HG02623 (cell line): ENCODE measurements around the gene CRYAB.
A peak's percentile ranks its signal among the peaks of the same experiment; 100 is the strongest.

Experiments
- ATAC-seq: cut with Tn5 transposase; IDR thresholded peaks from one replicate; pipeline ENCODE4 v1.9.1; 2021; ENCODE audit warnings: moderate library complexity; ENCODE audit not compliant: unreplicated experiment

CRYAB gene, protein sequence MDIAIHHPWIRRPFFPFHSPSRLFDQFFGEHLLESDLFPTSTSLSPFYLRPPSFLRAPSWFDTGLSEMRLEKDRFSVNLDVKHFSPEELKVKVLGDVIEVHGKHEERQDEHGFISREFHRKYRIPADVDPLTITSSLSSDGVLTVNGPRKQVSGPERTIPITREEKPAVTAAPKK

DNA sequence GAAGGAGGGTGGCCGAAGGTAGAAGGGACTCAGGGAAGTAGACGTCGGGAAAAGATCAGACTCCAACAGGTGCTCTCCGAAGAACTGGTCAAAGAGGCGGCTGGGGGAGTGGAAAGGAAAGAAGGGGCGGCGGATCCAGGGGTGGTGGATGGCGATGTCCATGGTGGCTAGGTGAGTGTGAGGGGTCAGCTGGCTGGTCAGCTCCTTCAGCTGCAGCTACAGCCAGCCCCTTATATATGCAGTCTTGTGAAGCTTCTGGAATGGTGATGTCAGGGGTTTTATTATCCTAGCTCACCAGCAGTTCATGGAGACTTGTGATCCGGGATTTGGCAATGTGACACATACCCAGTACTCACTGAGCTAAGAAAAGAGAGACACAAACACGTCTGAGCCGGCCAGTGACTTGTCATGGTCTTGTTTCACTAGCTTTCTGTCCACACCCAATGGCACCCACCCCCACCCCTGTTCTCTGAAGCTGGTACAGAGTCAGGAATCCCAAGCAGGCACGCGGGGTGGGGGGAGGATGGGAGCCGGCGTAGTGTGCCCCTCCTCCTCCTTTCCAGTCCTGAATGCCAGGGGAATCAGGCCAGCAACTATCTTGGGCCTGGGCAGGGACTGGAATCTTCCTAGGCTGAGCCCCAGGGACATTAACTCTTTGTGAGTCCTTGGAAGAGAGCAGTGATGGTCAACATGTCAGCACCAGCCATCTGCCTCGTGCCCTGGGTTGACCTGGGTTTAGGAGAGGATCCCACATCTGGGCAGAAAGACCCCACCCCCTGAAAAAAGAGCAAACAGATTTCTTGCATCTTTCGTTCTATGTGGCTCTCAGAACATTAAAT lies at the start of gene CRYAB:
Gene CRYAB, minus strand, starts transcription at position 208 of the 839 bp plus-strand sequence. Its CDS starts 46 bp downstream, at position 162.
- ATAC-seq: no peak

DNA sequence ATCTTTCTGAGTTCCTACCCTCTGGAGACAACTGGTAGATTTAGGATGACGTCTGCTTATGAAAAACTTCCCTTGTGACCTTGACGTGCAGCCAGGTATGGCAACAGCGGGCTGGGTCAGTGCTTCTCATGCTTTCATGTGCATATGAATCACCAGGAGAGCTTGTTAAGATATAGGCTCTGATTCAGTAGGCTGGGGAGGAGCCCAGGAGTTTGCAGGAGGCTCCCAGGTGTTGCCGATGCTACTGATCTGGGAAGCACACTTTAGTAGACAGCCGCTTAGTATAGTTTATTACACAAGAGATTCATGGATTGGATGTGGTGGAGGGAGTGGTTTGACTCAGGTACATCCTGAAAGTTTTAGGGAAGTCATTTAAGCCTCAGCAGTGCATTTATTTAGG lies 49.3 kb upstream of the CRYAB start:
- no peak for ATAC-seq

DNA sequence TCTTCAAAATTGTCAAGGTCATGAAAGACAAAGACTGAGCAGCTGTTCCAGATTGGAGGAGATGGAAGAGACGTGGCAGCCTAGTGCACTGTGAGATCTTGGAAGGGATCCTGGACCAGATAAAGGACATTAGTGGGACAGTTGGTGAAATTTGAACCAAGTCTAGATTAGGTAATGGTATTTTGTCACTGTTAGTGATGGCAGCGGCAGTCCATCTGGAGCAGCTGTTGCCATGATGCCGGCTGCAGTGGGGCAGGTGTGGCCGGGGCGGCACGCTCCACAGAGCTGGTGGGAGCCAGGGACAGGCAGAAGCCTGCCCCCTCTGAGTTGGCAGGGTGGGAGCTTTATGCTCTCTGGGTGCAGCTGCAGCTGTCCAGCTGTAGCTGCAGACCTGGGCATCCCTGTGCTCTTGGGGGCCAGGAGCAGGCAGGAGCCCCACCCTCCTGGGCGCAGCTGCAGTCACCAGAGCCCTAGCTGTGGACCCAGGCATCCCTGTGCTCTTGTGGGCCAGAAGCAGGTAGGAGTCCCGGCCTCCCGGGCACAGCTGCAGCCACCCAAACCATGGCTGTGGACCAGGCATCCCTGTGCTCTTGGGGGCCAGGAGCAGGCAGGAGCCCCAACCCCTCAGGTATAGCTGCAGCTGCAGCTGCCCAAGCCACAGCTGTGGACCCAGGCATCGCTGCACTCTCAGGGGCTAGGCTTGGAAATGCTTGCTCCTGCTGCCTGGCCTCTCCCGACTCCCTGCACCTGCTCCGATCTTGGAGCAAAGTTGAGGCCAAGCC lies 46.3 kb upstream of the CRYAB start:
- ATAC-seq: no peak

DNA sequence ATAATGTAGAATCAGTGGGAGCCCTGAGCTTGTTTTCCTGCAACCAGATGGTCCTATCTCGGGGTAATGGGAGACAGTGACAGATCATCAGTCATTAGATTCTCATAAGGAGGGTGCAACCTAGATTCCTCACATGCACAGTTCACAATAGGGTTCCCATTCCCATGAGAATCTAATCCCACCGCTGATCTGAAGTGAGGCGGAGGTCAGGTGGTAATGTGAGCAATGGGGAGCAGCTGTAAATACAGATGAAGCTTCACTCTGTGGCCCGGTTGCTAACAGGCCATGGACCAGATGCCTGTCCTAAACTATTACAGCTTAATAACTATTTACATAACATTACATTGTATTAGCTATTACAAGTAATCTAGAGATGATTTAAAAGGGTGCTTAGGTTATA lies 42.6 kb upstream of the CRYAB start:
- no peak for ATAC-seq

DNA sequence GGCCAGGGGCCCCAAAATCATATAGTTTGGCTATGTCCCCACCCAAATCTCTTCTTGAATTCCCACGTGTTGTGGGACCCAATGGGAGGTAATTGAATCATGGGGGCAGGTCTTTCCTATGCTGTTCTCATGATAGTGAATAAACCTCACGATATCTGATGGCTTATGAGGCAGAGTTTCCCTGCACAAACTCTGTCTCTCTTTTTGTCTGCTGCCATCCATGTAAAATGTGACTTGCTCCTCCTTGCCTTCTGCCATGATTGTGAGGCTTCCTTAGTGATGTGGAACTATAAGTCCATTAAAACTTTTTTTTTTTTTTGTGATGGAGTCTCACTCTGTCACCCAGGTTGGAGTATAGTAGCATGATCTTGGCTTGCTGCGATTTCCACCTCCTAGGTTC lies 40.0 kb upstream of the CRYAB start:
- no peak for ATAC-seq

DNA sequence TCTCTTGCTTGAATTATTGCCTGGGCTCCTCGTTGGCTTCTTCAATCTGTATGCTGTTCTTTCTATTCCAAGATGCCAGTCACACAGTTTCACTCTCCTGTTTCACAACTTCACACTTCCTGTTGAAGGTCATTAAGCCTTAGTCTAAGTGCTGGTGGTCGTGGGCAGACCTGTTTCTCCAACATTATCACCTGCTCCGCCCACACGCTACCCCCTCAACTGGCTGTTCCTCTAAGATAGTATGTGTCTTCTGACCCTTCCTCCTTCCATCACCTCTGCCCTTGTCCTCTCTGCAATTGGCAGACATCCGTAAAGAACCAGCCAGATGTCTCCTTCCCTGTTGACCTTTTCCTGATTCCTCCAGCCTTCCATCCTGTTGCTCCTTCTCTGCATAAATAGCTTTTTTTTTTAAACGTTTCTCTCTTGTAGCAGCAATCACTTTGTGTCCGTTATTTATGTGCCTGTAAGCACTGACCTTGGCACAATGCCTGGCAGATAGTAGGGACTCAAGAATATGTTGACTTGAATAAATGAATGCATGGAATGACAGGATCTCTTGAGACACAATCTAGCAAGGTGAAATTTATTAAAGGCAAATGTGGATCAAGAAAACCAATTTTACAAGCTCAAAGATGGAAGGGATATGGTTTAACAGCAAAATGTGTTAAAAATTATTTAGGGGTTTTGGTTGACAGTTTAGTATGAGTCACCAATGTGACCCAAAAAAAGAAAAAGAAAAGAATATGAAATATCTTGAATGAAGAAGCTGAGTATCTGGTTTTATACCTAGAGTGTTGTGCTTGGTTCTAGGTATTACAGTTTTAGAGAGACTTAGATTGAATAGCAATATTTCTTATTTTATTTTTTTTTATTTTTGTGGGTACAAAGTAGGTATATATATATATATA lies 38.2 kb upstream of the CRYAB start:
- ATAC-seq: no peak

DNA sequence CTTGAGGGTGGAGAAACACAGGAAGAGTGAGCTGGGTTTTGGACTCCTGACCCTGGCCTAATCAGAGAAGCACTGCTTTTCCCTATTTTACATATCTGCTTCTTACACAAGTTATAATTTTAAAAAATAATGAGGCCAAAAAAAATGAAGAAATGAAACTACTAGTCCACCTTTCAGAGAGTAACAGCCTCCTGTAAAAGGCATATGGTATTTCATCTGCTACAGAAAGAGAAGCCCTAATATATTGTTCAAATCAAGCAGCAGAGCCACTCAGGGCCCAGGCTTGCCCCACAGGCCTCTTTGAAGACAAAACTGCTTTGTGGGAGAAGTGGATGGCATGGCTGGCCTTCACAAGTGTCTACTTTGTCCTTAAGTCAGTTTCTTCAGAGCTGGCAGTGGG lies 35.6 kb upstream of the CRYAB start:
- no peak for ATAC-seq

DNA sequence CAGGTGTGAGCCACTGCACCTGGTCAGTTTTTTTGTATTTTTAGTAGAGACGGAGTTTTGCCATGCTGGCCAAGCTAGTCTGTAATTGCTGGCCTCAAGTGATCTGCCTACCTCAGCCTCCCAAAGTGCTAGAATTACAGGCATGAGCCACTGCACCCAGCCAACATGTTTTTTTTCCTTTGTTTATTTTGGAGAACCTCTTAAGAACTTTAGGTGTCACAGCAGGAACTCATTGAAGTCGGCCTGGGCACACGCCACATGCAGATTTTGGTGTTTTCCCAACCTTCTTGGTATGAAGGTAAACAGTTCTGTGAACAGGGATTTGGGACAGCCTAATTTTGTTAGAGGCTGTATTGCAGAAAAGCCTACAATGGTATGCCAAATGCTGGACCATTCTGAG lies 34.9 kb upstream of the CRYAB start:
- ATAC-seq: no peak

DNA sequence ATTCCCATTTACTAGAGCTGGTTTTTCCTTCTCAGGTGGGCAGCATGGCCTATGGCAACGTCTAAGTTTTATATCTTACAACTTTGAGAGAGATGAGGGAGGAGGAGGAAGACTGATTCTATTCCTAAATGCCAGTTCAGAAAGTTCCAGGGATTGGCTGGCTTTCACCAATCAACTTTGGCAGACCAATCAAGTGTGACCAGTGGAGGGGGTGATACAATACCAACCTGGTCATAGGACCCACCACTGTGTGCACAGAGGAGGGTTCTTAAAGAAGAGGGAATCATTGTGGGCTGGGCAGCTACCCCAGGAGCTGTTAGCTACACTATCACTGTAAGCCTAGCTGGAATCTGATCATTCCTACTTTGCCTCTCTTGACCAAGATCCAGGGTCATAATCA lies 33.6 kb upstream of the CRYAB start:
- no peak for ATAC-seq

DNA sequence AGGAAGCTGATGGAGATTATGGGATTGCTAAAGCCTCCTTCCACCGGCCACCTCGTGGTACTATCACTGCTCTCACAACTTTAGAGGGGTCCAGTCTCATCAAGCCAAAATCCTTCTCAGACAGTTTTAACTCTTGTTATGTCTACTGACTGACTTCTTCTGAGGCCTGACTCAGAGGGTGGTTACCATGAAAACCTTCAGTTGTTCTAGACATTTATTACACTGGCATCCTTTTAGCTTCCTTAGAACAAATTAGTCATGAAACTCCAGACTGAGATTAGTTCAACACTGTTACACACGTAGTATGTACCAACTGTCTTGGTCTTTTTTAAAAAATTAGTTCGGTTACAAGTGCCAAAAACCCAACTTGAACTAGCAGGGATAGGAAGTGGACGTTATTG lies 33.1 kb upstream of the CRYAB start:
- no peak for ATAC-seq

DNA sequence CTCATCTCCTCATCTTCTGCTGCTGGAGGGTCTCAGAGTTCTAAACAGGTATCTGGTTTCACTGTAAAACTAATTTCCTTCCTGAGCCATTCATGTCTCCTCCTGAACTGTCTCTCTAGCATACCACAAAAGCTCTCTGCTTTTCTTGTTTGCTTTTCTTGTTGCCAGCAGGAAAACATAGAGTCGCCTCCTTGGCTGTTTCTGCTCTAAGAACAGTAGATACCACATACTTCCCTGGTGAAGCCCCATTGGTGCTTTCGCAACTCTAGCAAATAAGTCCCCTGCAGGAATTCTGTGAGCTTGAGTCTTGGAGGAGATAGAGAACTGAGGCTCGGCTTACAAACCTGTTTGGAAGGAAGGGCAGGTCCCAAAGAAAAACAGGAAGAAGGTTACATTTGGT lies 32.6 kb upstream of the CRYAB start:
- ATAC-seq: no peak

DNA sequence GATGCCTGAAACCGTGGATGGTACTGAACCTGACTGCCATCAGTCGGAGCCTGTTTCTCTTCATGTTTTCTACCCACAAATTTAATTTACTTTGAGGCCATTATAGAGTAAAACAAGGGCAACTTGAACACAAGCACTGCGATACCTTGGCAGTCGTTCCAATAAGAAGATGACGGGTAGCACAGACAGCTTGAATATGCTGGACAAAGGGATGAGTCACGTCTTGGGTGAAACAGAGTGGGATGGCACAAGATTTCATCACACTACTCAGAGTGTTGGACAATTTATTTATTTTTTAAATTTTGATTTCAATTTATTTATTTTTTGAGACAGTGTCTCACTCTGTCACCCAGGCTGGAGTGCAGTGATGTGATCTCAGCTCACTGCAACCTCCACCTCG lies 31.3 kb upstream of the CRYAB start:
- ATAC-seq: no peak

DNA sequence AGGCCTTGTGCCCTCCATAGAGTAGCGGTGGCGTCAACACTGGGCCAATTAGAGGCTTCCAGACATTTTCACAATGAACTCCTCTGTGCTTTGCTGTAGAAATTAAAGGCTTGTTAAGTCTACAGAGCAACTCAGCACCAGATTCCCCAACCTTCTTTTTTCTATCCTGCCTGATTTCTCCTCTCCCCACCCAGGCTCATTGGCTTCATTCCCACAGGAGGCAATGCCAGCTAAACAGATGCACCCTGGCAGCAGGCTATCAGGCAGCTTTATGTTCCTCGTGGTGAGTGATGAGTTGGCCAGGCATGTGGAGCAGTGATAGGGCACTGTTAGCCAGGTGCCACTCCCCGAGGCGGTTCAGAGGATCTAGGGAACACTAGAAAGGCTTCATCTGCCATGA lies 30.4 kb upstream of the CRYAB start:
- ATAC-seq: no peak

DNA sequence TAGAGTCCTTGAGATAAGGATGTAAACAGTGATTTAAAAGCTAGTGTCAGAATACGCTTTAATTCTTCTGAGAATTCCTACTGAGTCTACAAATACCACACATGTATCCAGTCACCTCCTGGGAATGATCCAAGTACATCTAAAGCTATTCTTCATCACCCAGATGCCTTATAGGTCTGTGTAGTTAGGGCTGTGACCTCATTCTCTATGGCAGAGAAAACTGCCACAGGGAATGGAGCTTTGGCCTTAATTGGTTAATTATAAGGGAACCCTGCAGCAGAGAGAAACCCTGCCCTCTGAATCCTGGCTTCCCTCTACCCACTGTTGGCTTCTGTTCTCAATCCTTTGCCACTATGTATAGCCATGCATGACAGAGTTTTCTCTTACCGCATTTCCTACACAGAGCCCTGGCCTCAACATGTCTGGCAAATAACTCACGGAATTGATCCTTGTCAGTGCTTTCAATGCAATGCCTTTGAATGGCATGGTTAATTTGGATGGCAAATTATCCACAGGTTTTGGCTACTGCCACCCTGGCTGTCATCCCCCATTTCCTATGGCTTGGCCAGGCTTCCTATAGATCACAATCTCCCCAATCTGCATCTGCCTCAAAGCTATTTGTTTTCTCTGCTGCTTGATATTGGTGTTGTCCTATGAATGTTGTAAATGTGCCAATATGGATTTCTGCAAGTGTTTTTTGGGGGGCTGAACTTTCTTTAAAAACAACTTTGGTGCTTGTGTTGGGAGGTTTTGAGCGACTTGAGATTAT lies 28.4 kb upstream of the CRYAB start:
- ATAC-seq: no peak

DNA sequence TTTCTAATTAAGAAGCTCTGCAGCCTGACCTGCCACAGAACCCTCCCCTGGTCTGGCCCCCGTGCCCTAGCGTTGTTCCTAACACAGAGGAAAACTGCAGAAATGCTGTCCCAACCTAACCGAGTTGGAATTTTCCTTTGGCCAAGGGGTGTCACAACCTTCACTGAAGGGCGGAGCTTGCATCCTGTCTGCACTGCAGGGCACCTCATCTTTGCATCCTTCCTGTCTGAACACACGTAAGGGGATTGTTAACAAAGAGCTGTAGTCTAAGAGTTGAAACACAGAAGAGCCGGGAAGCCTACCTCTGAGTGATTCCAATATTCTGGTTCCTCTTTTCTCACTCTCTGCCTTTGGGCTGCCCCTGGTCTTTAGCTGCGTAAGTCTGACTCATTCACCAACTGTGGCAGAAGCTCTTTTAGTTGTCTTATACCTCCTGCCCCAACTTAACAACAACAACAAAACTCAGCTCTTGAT lies 27.2 kb upstream of the CRYAB start:
- peak; percentile 85 for ATAC-seq

DNA sequence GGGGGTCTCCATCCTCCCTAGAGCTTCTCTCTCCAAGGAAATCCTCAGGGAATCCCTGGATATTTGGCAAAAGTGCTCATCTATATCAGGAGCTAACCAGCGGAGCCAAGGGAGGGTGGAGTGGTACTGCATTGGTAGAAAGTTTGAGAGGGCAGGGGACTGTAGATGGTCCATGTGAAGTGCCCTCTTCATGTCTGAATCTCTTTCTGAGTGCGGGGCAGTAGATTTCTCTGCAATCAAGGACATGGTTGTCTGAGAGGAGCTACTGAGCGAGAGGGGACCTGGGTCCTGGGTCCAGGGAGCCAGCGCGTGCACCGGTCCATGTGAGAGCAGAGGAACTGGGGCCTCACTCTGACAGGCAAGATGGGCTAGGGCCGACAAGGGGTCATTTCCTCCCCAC lies 26.3 kb upstream of the CRYAB start:
- ATAC-seq: no peak

DNA sequence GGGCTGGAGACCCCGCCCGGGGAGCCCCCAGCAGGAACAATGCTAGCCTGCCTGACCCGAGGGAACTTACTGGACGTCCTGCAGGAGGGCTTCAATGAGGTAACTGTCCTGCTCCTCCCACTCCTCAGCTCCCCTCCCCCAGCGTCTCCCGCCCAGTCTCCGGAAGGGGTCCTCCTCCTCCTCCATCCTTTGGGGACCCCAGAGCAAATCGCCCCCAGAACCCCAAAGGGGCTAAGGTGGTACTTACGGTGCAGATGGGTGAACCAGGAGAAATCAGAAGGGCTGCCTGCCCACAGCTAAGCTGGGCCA lies 25.8 kb upstream of the CRYAB start:
- ATAC-seq: no peak

DNA sequence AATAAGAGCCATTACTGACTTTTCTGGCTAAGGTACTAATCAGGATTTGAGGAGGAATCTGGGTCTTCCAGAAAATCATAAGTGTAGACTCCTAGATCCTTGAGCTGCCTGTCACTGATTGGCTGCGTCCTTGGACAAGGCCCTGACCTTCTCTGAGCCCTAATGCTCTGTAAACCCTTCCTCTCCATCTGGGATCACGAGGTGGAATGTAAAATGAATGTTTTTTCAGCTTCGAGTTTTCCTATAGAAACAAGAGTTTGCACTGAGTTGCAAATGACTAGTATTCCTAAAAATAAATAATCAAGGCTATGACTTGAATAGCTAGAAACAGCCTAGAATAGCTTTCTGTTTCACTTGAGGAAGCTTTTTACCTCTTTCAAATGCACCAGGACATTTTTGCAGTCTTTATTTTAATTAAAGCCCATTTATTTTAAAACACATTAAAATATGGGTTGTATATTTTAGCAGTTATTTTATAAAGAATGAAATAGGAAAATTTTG lies 24.5 kb upstream of the CRYAB start:
- no peak for ATAC-seq

DNA sequence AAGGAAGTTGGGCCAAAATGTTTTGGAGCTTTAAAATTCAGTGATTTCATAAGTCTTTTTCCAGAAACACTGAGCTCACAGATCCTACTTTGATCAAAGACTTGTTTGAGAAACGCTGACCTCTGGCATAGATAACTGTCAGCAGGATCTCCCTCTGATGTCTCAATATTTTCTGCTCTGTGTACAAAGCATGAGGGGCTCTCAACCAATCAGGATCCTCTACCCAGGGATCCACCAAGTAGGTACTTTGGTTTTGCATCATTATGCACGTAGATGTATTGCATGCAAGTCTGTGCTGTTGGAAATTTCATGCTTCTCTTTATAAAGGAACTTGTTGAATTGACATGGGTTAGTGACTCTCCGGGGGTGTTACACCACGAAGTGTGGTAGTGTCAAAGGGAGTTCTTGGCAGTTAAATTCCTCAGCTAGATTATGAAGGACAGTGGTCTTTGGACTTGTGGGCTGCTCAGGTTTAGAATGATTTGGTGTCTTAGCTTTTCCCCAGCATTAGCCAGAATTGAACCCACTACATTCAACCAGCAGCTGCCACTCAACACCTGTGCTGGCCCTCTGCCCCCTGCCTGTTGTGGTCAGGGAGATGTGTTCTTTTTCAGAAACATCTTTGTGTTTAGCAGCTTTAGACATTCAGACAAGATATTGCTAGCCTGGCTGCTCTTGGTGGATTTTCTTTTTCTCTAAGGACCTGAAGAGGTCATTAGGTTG lies 23.9 kb upstream of the CRYAB start:
- no peak for ATAC-seq
